Naive thymus-derived CD8-positive, alpha-beta T cell (primary cell): Measurements from ENCODE around the gene NCBP2. TPM values are rescaled to one million over a fixed set of nuclear protein-coding genes. Genes with fewer than 3 reads are reported as not detected.

Experiments
- ATAC-seq, 2 donors: fragments of 150-1000 bp; cut with Tn5 transposase in 1 of 2; sonication (Bioruptor Pico), chemical (Tn5 transposase) in 1 of 2; 1 replicate in 1 of 2; 2 replicates in 1 of 2; pipeline ENCODE4 v1.10.0; 2021; ENCODE audit warnings: mild to moderate bottlenecking in 2 of 2, moderate library complexity in 2 of 2
- POLR2A ChIA-PET: fragments of 350-600 bp; sonication (Branson Sonifier 250); formaldehyde crosslinking; loops from one replicate; lab custom pipeline; 2021; ENCODE audit warnings: antibody characterized with exemption; lab: Charles Lee
- DNase-seq, 10 donors: peaks; one replicate each; pipeline versions ENCODE4 v3.0.0 to v3.0.0-alpha.2; 2020 to 2022
- H3K27ac Mint-ChIP-seq, 10 donors: one replicate each; pipeline ENCODE4 v1.8.0; 2020 to 2022; ENCODE audit warnings: mild to moderate bottlenecking in 10 of 10, mixed read lengths in 10 of 10, moderate library complexity in 4 of 10, inconsistent platforms in 1 of 10
- H3K27me3 Mint-ChIP-seq, 5 donors: one replicate each; pipeline ENCODE4 v1.8.0; 2021 to 2022; ENCODE audit warnings: mixed read lengths in 5 of 5
- H3K36me3 Mint-ChIP-seq, 3 donors: one replicate each; pipeline ENCODE4 v1.8.0; 2020 to 2022; ENCODE audit warnings: mixed read lengths in 3 of 3, mild to moderate bottlenecking in 2 of 3, inconsistent platforms in 1 of 3
- H3K4me1 Mint-ChIP-seq, 4 donors: one replicate each; pipeline ENCODE4 v1.8.0; 2021 to 2022; ENCODE audit warnings: mixed read lengths in 4 of 4
- H3K4me3 Mint-ChIP-seq, 10 donors: one replicate each; pipeline ENCODE4 v1.8.0; 2020 to 2022; ENCODE audit warnings: mild to moderate bottlenecking in 10 of 10, mixed read lengths in 10 of 10, moderate library complexity in 6 of 10, inconsistent platforms in 1 of 10
- H3K9me3 Mint-ChIP-seq, 9 donors: one replicate each; pipeline ENCODE4 v1.8.0; 2020 to 2022; ENCODE audit warnings: mixed read lengths in 9 of 9, mild to moderate bottlenecking in 3 of 9, inconsistent platforms in 1 of 9, moderate library complexity in 1 of 9
- polyA plus RNA-seq, 3 donors: library from polyadenylated mRNA; unstranded; fragments of 300-500 nt; fragmentation: Illumina TruSeq; gene quantifications; one replicate each; pipeline ENCODE4 v1.2.3, GENCODE V29; 2021
- total RNA-seq, 8 experiments: library from RNA in 2 of 8; stranded (reverse) in 2 of 8; gene quantifications; one replicate each; pipeline ENCODE4 v1.2.3 and lab custom pipeline; 2021 to 2026

NCBP2 gene
- total and polyA plus RNA-seq, 5 experiments from 2014 or later = 54.9 to 87.0 (median 80.5) TPM

- Mint-ChIP-seq H3K4me3 (no peak overlapping the region), H3K27me3 (peaks cover 11 to 16% (median 12%) of the 10 kb centered on the region in 5 donors), H3K9me3 (peaks cover 0 to 22% (median 10%) of the 10 kb centered on the region in 9 donors), H3K4me1 (peaks cover 0 to 6% (median 0%) of the 10 kb centered on the region in 4 donors), H3K36me3 (peaks cover 0 to 8% (median 0%) of the 10 kb centered on the region in 3 donors), H3K27ac (peak overlapping the region in 1 of 10 donors; percentile 27)
- DNase-seq (no peak), ATAC-seq (no peak)
- POLR2A ChIA-PET = no interaction called here
These were observed 37.2 kb upstream of the NCBP2 start for GRCh38 chr3:196979545-196979944.

GRCh38 chr3:196976941-196977340 is 34.6 kb upstream of the NCBP2 start:
- peaks cover 7 to 16% (median 11%) of the 10 kb centered on the region in 5 donors for H3K27me3 Mint-ChIP-seq
- no peak overlapping the region for H3K4me3 Mint-ChIP-seq
- no peaks in the 10 kb centered on the region for H3K36me3 Mint-ChIP-seq
- ATAC-seq = no peak
- POLR2A ChIA-PET = no interaction called here
- H3K9me3 Mint-ChIP-seq = peaks cover 0 to 6% (median 2%) of the 10 kb centered on the region in 9 donors
- DNase-seq = no peak
- H3K27ac Mint-ChIP-seq = no peak overlapping the region
- peaks cover 0 to 6% (median 0%) of the 10 kb centered on the region in 4 donors for H3K4me1 Mint-ChIP-seq

- no peak overlapping the region for H3K4me3 Mint-ChIP-seq
- POLR2A ChIA-PET = no interaction called here
These were observed 33.0 kb upstream of the NCBP2 start for GRCh38 chr3:196975349-196975748.

GRCh38 chr3:196974661-196975060 is 32.3 kb upstream of the NCBP2 start:
- Mint-ChIP-seq H3K9me3 (no peaks in the 10 kb centered on the region), H3K4me3 (no peak overlapping the region), H3K36me3 (no peaks in the 10 kb centered on the region), H3K4me1 (peaks cover 0 to 6% (median 4%) of the 10 kb centered on the region in 4 donors), H3K27me3 (peaks cover 6 to 16% (median 11%) of the 10 kb centered on the region in 5 donors), H3K27ac (peak overlapping the region in 1 of 10 donors; percentile 18)
- no peak for ATAC-seq
- DNase-seq = no peak
- POLR2A ChIA-PET = no interaction called here

More at GRCh38 chr3:196975349-196975748, 33.0 kb upstream of the NCBP2 start:
- Mint-ChIP-seq H3K4me1 (peaks cover 0 to 6% (median 1%) of the 10 kb centered on the region in 4 donors), H3K27ac (no peak overlapping the region), H3K36me3 (no peaks in the 10 kb centered on the region), H3K27me3 (peaks cover 6 to 16% (median 11%) of the 10 kb centered on the region in 5 donors), H3K9me3 (no peaks in the 10 kb centered on the region)
- DNase-seq (no peak), ATAC-seq (no peak)

GRCh38 chr3:196971094-196971698 is 28.9 kb upstream of the NCBP2 start:
- Mint-ChIP-seq H3K9me3 (no peaks in the 10 kb centered on the region), H3K36me3 (no peaks in the 10 kb centered on the region), H3K4me1 (peaks cover 3 to 12% (median 6%) of the 10 kb centered on the region in 4 donors), H3K27me3 (peaks cover 2 to 23% (median 16%) of the 10 kb centered on the region in 5 donors), H3K27ac (no peak overlapping the region), H3K4me3 (peak overlapping the region in 6 of 10 donors; percentile 8 to 87 (median 64))
- DNase-seq (no peak), ATAC-seq (no peak)
- POLR2A ChIA-PET = interaction anchor here (1.2 to 3.7 kb wide), 2 partner anchors 29 to 359 kb away, joined by 3 to 14 read pairs; partner anchors contain the start of gene NCBP2

GRCh38 chr3:196970547-196971093 is 28.3 kb upstream of the NCBP2 start:
- Mint-ChIP-seq H3K27me3 (peaks cover 2 to 23% (median 17%) of the 10 kb centered on the region in 5 donors), H3K36me3 (no peaks in the 10 kb centered on the region), H3K27ac (peak overlapping the region in 4 of 10 donors; percentile 7 to 76 (median 22)), H3K9me3 (no peaks in the 10 kb centered on the region), H3K4me1 (peaks cover 3 to 12% (median 6%) of the 10 kb centered on the region in 4 donors), H3K4me3 (peak overlapping the region; percentile 49 to 87 (median 80))
- DNase-seq (no peak), ATAC-seq (no peak)
- POLR2A ChIA-PET = interaction anchor here (1.2 to 3.7 kb wide), 2 partner anchors 29 to 358 kb away, joined by 3 to 14 read pairs; partner anchors contain the start of gene NCBP2

GRCh38 chr3:196969660-196970546 is 27.6 kb upstream of the NCBP2 start:
- ATAC-seq (peak; percentile 75 to 82), DNase-seq (peak; percentile 32 to 73 (median 66))
- H3K36me3 Mint-ChIP-seq = no peaks in the 10 kb centered on the region
- H3K4me1 Mint-ChIP-seq = peaks cover 3 to 12% (median 6%) of the 10 kb centered on the region in 4 donors
- H3K27me3 Mint-ChIP-seq = peaks cover 0 to 19% (median 14%) of the 10 kb centered on the region in 5 donors
- peak overlapping the region in 4 of 10 donors; percentile 7 to 76 (median 22) for H3K27ac Mint-ChIP-seq
- POLR2A ChIA-PET = interaction anchor here (1.2 to 3.7 kb wide), 3 partner anchors 28 to 358 kb away, joined by 3 to 14 read pairs (median 3); partner anchors contain the start of gene NCBP2
- no peaks in the 10 kb centered on the region for H3K9me3 Mint-ChIP-seq
- peak overlapping the region; percentile 49 to 87 (median 80) for H3K4me3 Mint-ChIP-seq

GRCh38 chr3:196969134-196969659 is 26.9 kb upstream of the NCBP2 start:
- peak; percentile 51 to 63 for ATAC-seq
- peak in 7 of 10 donors; percentile 14 to 47 (median 38) for DNase-seq
- H3K4me3 Mint-ChIP-seq = peak overlapping the region; percentile 71 to 94 (median 84)
- H3K9me3 Mint-ChIP-seq = no peaks in the 10 kb centered on the region
- H3K27ac Mint-ChIP-seq = peak overlapping the region in 1 of 10 donors; percentile 22
- POLR2A ChIA-PET = interaction anchor here (1.3 to 3.7 kb wide), 3 partner anchors 10 to 228 kb away, joined by 3 to 14 read pairs (median 6); partner anchors contain the start of gene NCBP2
- H3K27me3 Mint-ChIP-seq = peaks cover 0 to 19% (median 10%) of the 10 kb centered on the region in 5 donors
- H3K4me1 Mint-ChIP-seq = peaks cover 3 to 12% (median 6%) of the 10 kb centered on the region in 4 donors
- H3K36me3 Mint-ChIP-seq = no peaks in the 10 kb centered on the region

GRCh38 chr3:196968233-196969133 is 26.2 kb upstream of the NCBP2 start, which contains the start of gene PIGZ:
PIGZ (minus strand) TSS chr3:196968833; CDS start chr3:196952031, 16,802 bp downstream.
- H3K27me3 Mint-ChIP-seq = peaks cover 0 to 19% (median 10%) of the 10 kb centered on the region in 5 donors
- DNase-seq (peak in 5 of 10 donors; percentile 11 to 27 (median 22)), ATAC-seq (peak; percentile 68 to 69)
- peaks cover 3 to 12% (median 6%) of the 10 kb centered on the region in 4 donors for H3K4me1 Mint-ChIP-seq
- POLR2A ChIA-PET = interaction anchor here (1.3 to 3.7 kb wide), 3 partner anchors 9 to 228 kb away, joined by 3 to 14 read pairs (median 6); partner anchors contain the start of gene NCBP2
- peak within 1 kb of the TSS; percentile 71 to 94 (median 84) for H3K4me3 Mint-ChIP-seq
- no peaks in the 10 kb centered on the region for H3K9me3 Mint-ChIP-seq
- no peaks in the 10 kb centered on the region for H3K36me3 Mint-ChIP-seq
- H3K27ac Mint-ChIP-seq = peak within 1 kb of the TSS in 1 of 10 donors; percentile 22

GRCh38 chr3:196967412-196968232 is 25.3 kb upstream of the NCBP2 start:
- ATAC-seq (no peak), DNase-seq (no peak)
- POLR2A ChIA-PET = interaction anchor here (1.5 to 3.7 kb wide), 2 partner anchors 8 to 26 kb away, joined by 6 to 14 read pairs; partner anchors contain the start of gene NCBP2
- Mint-ChIP-seq H3K9me3 (no peaks in the 10 kb centered on the region), H3K36me3 (no peaks in the 10 kb centered on the region), H3K4me3 (peak overlapping the region; percentile 42 to 78 (median 72)), H3K4me1 (peaks cover 3 to 12% (median 6%) of the 10 kb centered on the region in 4 donors), H3K27ac (peak overlapping the region in 2 of 10 donors; percentile 11 to 30), H3K27me3 (peaks cover 0 to 19% (median 10%) of the 10 kb centered on the region in 5 donors)
